GM18951 (cell line): ENCODE measurements around the gene EVL.
A peak's percentile ranks its signal among the peaks of the same experiment; 100 is the strongest.
"Not testable (repeated sequence)": the region's sequence is repeated elsewhere in the genome, so short reads cannot be mapped to it uniquely, and the experiment has no call there.

Experiments used
- POLR2A ChIP-seq: IDR thresholded peaks from 4 replicates; pipeline ENCODE4 v1.6.1; 2011; ENCODE audit warnings: mild to moderate bottlenecking; ENCODE audit not compliant: insufficient read length, insufficient read depth; ENCODE audit errors: extremely low read depth
- in situ Hi-C: fragments of 300-500 bp; cut with MboI; formaldehyde crosslinking; loops from one replicate; pipeline ENCODE4 v1.12.0; 2022; ENCODE audit warnings: low sequenced_read_pairs, mixed read lengths, inconsistent platforms; ENCODE audit not compliant: unreplicated experiment

The EVL gene, protein sequence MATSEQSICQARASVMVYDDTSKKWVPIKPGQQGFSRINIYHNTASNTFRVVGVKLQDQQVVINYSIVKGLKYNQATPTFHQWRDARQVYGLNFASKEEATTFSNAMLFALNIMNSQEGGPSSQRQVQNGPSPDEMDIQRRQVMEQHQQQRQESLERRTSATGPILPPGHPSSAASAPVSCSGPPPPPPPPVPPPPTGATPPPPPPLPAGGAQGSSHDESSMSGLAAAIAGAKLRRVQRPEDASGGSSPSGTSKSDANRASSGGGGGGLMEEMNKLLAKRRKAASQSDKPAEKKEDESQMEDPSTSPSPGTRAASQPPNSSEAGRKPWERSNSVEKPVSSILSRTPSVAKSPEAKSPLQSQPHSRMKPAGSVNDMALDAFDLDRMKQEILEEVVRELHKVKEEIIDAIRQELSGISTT

DNA sequence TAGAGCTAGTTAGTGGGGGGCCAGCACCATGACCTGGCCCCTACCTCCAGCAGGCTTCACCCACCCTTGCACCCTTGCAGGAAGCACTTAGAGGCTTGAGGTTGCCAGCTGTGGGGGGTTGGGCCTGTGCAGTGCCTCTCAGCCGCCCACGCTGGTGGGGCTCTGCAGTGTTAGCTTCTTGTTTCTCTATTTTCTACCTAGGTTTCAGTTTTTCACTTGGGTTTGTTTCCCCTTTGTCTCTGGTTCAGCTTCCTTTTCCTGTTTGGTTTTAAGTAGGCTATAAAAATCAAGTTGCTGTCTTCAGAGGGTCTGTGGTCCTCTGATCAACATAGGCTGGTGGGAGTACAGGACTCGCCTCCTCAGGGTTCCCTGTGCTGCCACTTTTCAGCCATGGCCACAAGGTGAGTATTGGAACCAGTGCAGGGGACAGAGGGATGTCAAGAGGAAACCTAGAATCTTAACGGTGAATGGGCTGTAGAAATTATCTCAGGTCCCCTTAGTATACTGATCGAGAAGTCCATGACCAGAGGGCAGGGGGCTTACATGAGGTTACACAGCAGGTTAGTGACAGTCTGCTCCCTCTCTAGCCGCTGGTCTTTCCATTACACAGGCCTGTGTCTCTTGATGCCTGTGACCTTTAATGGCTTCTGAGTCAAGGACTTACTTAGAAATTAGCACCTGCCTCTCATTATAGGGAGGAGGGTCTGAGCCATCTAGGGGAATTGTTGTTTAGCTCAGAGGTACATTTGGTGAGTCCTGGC lies at the start of gene EVL:
TSS of gene EVL (plus strand) at position 312 of the 761 bp plus-strand sequence. CDS start at position 391, 79 bp downstream.
- in situ Hi-C loops = no loop called here
- peak; percentile 62 for TF ChIP-seq POLR2A

DNA sequence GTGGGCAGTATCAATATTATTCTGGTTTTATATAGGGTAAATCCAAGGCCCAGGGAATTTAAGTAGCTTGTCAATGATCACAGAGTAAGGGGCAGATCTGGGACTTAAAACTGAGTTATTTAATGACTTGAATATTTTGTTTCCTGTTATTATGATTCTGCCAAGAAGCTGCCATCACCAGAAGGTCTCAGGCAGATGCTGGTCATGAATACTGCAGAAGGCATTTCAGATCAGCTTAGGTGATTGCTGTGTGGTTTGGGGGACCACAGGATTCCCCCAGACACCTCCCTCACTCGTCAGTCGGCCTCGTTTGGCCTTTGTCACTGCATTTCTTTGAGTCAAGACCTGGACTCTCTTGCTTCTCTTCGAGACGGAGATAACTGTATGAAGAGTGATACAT lies 47.7 kb upstream of the EVL start:
- in situ Hi-C loops = no loop called here
- no peak for TF ChIP-seq POLR2A

GRCh38 chr14:100018054-100018453 lies 47.2 kb upstream of the EVL start:
- TF ChIP-seq POLR2A = no peak
- in situ Hi-C loops = no loop called here

- in situ Hi-C loops = no loop called here
- TF ChIP-seq POLR2A = no peak
Measured at GRCh38 chr14:100018482-100018881, 46.7 kb upstream of the EVL start.

DNA sequence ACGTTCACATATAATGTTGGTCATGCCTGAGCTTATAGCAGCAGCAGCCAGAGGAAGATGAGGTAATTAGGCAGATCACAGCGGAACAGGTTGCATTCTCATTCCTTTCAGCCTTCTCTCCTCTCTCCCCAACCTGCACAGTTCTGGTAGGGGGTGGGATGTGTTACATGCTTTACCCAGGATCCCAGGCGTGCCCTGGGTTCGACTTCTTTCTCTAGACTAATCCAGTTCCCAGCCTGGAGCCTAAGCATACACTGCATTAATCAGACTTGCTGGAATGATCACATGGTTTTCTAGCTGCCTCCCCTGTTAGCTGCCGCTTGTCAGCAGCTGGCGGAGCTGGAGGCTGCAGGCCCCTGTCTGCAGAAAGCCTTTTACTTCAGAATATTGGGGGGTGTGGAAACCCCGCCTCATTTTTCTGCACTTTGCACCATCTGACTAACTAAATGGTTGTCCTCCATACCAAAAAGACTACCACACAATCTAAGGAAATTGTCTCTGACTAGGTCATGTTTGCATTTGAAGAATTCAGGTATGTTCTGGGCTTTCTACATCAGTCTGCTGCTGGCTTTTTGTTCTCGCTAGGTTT lies 46.0 kb upstream of the EVL start:
- in situ Hi-C loops = no loop called here

DNA sequence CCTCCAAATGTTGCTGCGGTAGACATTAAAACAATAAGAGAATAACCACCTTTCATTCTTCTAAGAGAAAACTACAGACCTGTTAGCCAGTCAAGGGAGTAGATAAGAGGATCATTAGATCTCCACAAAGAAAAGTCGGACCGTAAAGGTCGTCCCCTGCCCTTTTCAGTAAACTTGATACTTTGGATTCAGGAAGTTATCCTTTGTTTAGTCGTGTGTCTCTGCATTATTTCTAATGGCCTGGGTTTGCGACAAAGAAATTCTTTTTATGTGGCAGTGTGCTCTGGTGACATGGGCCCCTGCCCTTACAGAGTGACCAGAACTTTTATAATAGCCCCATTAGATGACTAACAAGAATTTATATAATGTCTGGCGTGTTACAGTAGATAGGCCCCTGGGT lies 44.6 kb upstream of the EVL start:
- TF ChIP-seq POLR2A = no peak
- in situ Hi-C loops = no loop called here

More for the DNA sequence above, 46.0 kb upstream of the EVL start:
- TF ChIP-seq POLR2A = no peak

DNA sequence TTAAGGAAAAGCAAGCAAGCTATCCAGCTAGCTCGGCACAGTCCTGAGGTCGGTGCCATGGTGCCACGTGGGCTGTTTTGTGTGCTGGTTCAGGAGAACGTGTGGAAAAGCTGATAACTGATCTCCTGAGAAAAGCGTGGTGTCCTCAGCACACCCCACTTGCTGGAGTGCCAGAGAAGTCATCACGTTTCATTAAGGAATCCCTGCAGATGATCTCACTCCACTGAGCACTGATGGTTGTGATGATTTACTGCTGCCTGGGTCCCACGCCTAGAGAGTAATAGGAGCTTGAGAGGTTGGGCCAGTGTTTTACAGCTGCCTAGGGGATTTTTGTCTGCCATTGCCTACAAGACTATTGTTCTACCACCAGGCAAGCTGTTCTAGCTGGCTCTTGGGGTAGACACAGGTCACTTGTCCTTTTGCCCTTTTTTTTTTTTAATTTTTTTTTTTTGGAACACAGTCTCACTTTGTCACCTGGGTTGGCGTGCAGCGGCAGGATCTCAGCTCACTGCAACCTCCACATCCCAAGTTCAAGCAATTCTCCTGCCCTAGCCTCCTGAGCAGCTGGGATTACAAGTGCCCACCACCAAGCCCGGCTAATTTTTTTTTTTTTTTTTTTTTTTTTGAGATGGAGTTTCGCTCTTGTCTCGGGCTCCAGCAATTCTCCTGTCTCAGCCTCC lies 42.3 kb upstream of the EVL start:
- in situ Hi-C loops = no loop called here
- no peak for TF ChIP-seq POLR2A

DNA sequence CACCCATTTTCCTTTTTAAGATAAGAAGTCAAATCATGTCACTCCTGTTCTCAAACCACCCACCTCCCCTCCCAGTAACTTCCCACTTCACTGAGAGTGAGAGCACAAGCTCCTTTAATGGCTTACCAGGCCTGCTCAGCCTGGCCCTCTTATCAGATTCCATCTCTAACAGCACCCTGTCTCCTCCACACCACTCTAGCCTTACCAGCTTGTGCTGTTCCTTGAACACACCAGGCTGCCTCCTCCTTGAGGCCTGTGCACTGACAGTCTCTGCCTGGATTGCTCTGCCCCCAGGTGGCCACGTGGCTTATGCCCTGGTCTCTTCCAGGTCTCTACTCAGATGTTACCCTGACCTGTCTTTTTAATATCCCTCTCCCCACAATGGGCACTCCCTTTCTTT lies 40.1 kb upstream of the EVL start:
- in situ Hi-C loops = no loop called here
- no peak for TF ChIP-seq POLR2A

GRCh38 chr14:100027771-100028490 lies 37.3 kb upstream of the EVL start:
- TF ChIP-seq POLR2A = no peak
- in situ Hi-C loops = no loop called here

- TF ChIP-seq POLR2A = no peak
- in situ Hi-C loops = no loop called here
Measured at GRCh38 chr14:100028990-100029677, 36.1 kb upstream of the EVL start.

DNA sequence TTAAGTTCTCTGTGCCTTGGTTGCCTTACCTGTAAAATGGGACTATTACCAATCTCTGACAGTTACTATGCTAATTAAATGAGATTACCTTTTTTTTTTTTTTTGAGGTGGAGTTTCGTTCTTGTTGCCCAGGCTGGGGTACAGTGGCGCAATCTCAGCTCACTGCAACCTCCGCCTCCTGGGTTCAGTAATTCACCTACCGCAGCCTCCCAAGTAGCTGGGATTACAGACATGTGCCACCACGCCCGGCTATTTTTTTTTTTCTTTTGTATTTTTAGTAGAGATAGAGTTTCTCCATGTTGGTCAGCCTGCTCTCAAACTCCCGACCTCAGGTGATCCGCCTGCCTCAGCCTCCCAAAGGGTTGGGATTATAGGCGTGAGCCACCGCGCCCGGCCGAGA lies 35.2 kb upstream of the EVL start:
- in situ Hi-C loops = not testable (repeated sequence)
